Measurements from ENCODE around the gene TRMT11.
A peak's percentile ranks its signal among the peaks of the same experiment; 100 is the strongest.
"Not testable (repeated sequence)": the region's sequence is repeated elsewhere in the genome, so short reads cannot be mapped to it uniquely, and the experiment has no call there.

Gene TRMT11

GRCh38 chr6:126054258-126054702 lies 67.9 kb downstream of the TRMT11 start:
- H3K4me3 ChIP-seq (replicated peaks; ENCODE audit: insufficient read depth, low read length), result no peak overlapping the region
- TF ChIP-seq GABPA (IDR thresholded peaks at IDR 0.05; ENCODE audit: low read depth), result no peak
- no peak for TF ChIP-seq CTCF (IDR thresholded peaks at IDR 0.05; ENCODE audit: insufficient read depth, low read length)
- no peak for DNase-seq (ENCODE audit: low read depth in 1 of 2, low spot score in 1 of 2)
- no peak overlapping the region for H3K27ac ChIP-seq (replicated peaks)
- no peaks in the 10 kb centered on the region for H3K27me3 ChIP-seq (ENCODE audit: insufficient read depth, poor library complexity, severe bottlenecking)

GRCh38 chr6:126054802-126055201 lies 68.5 kb downstream of the TRMT11 start:
- TF ChIP-seq REST (IDR thresholded peaks at IDR 0.05; ENCODE audit: insufficient replicate concordance, low read depth), result no peak
- no peak for TF ChIP-seq GABPA (IDR thresholded peaks at IDR 0.05; ENCODE audit: low read depth)
- no peak for TF ChIP-seq POLR2AphosphoS5 (IDR thresholded peaks at IDR 0.05; ENCODE audit: low read depth)
- TF ChIP-seq SPI1 (IDR thresholded peaks at IDR 0.05; ENCODE audit: borderline replicate concordance, low read depth), result no peak
- TF ChIP-seq CTCF (IDR thresholded peaks at IDR 0.05; ENCODE audit: insufficient read depth, low read length), result no peak
- H3K4me3 ChIP-seq (replicated peaks; ENCODE audit: insufficient read depth, low read length), result no peak overlapping the region
- H3K27ac ChIP-seq (replicated peaks), result peak overlapping the region; percentile 26; the same call in 1 of the 2 replicates
- H3K27me3 ChIP-seq (ENCODE audit: insufficient read depth, poor library complexity, severe bottlenecking), result no peaks in the 10 kb centered on the region
- peak in 1 of 2 experiments; percentile 55 for DNase-seq (ENCODE audit: low read depth in 1 of 2, low spot score in 1 of 2)

GRCh38 chr6:126055449-126055848 lies 69.1 kb downstream of the TRMT11 start:
- DNase-seq (ENCODE audit: low read depth in 1 of 2, low spot score in 1 of 2), result no peak
- H3K27ac ChIP-seq (replicated peaks), result peak overlapping the region; percentile 26; the same call in 1 of the 2 replicates
- H3K4me3 ChIP-seq (replicated peaks; ENCODE audit: insufficient read depth, low read length), result no peak overlapping the region
- no peak for TF ChIP-seq GABPA (IDR thresholded peaks at IDR 0.05; ENCODE audit: low read depth)
- H3K27me3 ChIP-seq (ENCODE audit: insufficient read depth, poor library complexity, severe bottlenecking), result no peaks in the 10 kb centered on the region

- Histone ChIP-seq H3K4me3 (replicated peaks; ENCODE audit: insufficient read depth, low read length) (no peak overlapping the region), H3K27ac (replicated peaks) (no peak overlapping the region), H3K27me3 (ENCODE audit: insufficient read depth, poor library complexity, severe bottlenecking) (no peaks in the 10 kb centered on the region)
- peak in 1 of 2 experiments; percentile 59 for DNase-seq (ENCODE audit: low read depth in 1 of 2, low spot score in 1 of 2)
- no peak for TF ChIP-seq GABPA (IDR thresholded peaks at IDR 0.05; ENCODE audit: low read depth)
- TF ChIP-seq CTCF (IDR thresholded peaks at IDR 0.05; ENCODE audit: insufficient read depth, low read length), result no peak
- peak; percentile 49; the same call in 1 of the 2 replicates for TF ChIP-seq SPI1 (IDR thresholded peaks at IDR 0.05; ENCODE audit: borderline replicate concordance, low read depth)
Measured at GRCh38 chr6:126056355-126057004, 70.1 kb downstream of the TRMT11 start.

- H3K27me3 ChIP-seq (ENCODE audit: insufficient read depth, poor library complexity, severe bottlenecking); H3K4me3 ChIP-seq (replicated peaks; ENCODE audit: insufficient read depth, low read length); DNase-seq (ENCODE audit: low read depth in 1 of 2, low spot score in 1 of 2); H3K27ac ChIP-seq (replicated peaks): not testable (repeated sequence)
Measured at GRCh38 chr6:126058085-126058484, 71.7 kb downstream of the TRMT11 start.
